GM18526 (cell line): Measurements from ENCODE around the gene CMIP.

Source experiments
- POLR2A ChIP-seq: IDR thresholded peaks from 3 replicates; pipeline ENCODE4 v1.6.1; 2011; ENCODE audit not compliant: insufficient read length; ENCODE audit errors: extremely low read depth

CMIP gene

GRCh38 chr16:81546781-81547180 is 102.2 kb downstream of the CMIP start:
- no peak for TF ChIP-seq POLR2A

GRCh38 chr16:81547194-81547938 is 102.8 kb downstream of the CMIP start:
- TF ChIP-seq POLR2A, result no peak

- TF ChIP-seq POLR2A, result no peak
Measured at GRCh38 chr16:81547939-81548216, 103.3 kb downstream of the CMIP start.

GRCh38 chr16:81548551-81548875 is 103.9 kb downstream of the CMIP start:
- no peak for TF ChIP-seq POLR2A

GRCh38 chr16:81548876-81549546 is 104.4 kb downstream of the CMIP start:
- TF ChIP-seq POLR2A, result no peak

- TF ChIP-seq POLR2A, result no peak
Measured at GRCh38 chr16:81549547-81550431, 105.2 kb downstream of the CMIP start.

GRCh38 chr16:81550432-81550808 is 105.8 kb downstream of the CMIP start:
- TF ChIP-seq POLR2A, result no peak

- no peak for TF ChIP-seq POLR2A
Measured at GRCh38 chr16:81551151-81551808, 106.7 kb downstream of the CMIP start.

GRCh38 chr16:81551821-81552304 is 107.3 kb downstream of the CMIP start:
- no peak for TF ChIP-seq POLR2A

GRCh38 chr16:81552743-81553079 is 108.1 kb downstream of the CMIP start:
- no peak for TF ChIP-seq POLR2A

GRCh38 chr16:81553080-81553813 is 108.6 kb downstream of the CMIP start:
- TF ChIP-seq POLR2A, result no peak

- no peak for TF ChIP-seq POLR2A
Measured at GRCh38 chr16:81553814-81554675, 109.4 kb downstream of the CMIP start.

- TF ChIP-seq POLR2A, result no peak
Measured at GRCh38 chr16:81554979-81555378, 110.4 kb downstream of the CMIP start.

- TF ChIP-seq POLR2A, result no peak
Measured at GRCh38 chr16:81555660-81556059, 111.1 kb downstream of the CMIP start.
